Activated CD8-positive, alpha-beta T cell treated with anti-CD3 and anti-CD28 coated beads for 36 hours (primary cell): ENCODE results near the gene RBMX. TPM values are rescaled to one million over a fixed set of nuclear protein-coding genes. Genes with fewer than 3 reads are reported as not detected.

Experiments used
- ATAC-seq: fragments of 200-7000 bp; cut with Tn5 transposase; one replicate; pipeline ENCODE4 v1.10.0; 2021; ENCODE audit warnings: mild to moderate bottlenecking, moderate library complexity
- CTCF ChIA-PET: fragments of 350-600 bp; sonication (Branson Sonifier 250); formaldehyde crosslinking; loops from one replicate; lab custom pipeline; 2021; ENCODE audit warnings: antibody characterized with exemption; lab: Charles Lee
- POLR2A ChIA-PET: fragments of 350-600 bp; sonication (Branson Sonifier 250); formaldehyde crosslinking; loops from one replicate; lab custom pipeline; 2021; ENCODE audit warnings: antibody characterized with exemption; lab: Charles Lee
- DNase-seq: peaks from one replicate; pipeline ENCODE4 v3.0.0-alpha.2; 2020
- H3K27ac Mint-ChIP-seq: one replicate; pipeline ENCODE4 v1.8.0; 2021; ENCODE audit warnings: mild to moderate bottlenecking, mixed read lengths
- H3K27me3 Mint-ChIP-seq: one replicate; pipeline ENCODE4 v1.8.0; 2021; ENCODE audit warnings: mixed read lengths
- H3K36me3 Mint-ChIP-seq: one replicate; pipeline ENCODE4 v1.8.0; 2021; ENCODE audit warnings: low read depth, mixed read lengths
- H3K4me1 Mint-ChIP-seq: one replicate; pipeline ENCODE4 v1.8.0; 2021; ENCODE audit warnings: low read depth, mixed read lengths
- H3K4me3 Mint-ChIP-seq: one replicate; pipeline ENCODE4 v1.8.0; 2021; ENCODE audit warnings: mild to moderate bottlenecking, moderate library complexity, mixed read lengths
- H3K9me3 Mint-ChIP-seq: one replicate; pipeline ENCODE4 v1.8.0; 2021; ENCODE audit warnings: mixed read lengths
- intact Hi-C: fragments of 100-400 bp; cut with micrococcal nuclease; formaldehyde crosslinking; loops from one replicate; pipeline ENCODE4 v1.10.0; 2022
- total RNA-seq, 2 experiments: library from RNA; stranded (reverse); gene quantifications; one replicate each; pipeline ENCODE4 v1.2.3, GENCODE V29; 2021
- TF ChIP-seq, protein P1 (sequence below): fragments of 200-600 bp; IDR thresholded peaks from one replicate; pipeline ENCODE4 v1.8.0; 2022; ENCODE audit warnings: antibody characterized with exemption, mild to moderate bottlenecking

RBMX gene
- total RNA-seq, 2 experiments from 2014 or later, result 285 TPM

GRCh38 chrX:136849395-136849794 lies 31.1 kb downstream of the RBMX start:
- H3K4me3 Mint-ChIP-seq, result no peak overlapping the region
- ChIA-PET CTCF (no interaction called here), POLR2A (interaction anchor here (0.8 kb wide), 1 partner anchor 44 kb away, joined by 3 read pairs; no protein-coding TSS in a partner anchor)
- DNase-seq, result no peak
- intact Hi-C loops, result no loop called here
- peaks cover 9% of the 10 kb centered on the region for H3K4me1 Mint-ChIP-seq
- no peaks in the 10 kb centered on the region for H3K27me3 Mint-ChIP-seq
- H3K9me3 Mint-ChIP-seq, result no peaks in the 10 kb centered on the region
- TF ChIP-seq, protein P1, sequence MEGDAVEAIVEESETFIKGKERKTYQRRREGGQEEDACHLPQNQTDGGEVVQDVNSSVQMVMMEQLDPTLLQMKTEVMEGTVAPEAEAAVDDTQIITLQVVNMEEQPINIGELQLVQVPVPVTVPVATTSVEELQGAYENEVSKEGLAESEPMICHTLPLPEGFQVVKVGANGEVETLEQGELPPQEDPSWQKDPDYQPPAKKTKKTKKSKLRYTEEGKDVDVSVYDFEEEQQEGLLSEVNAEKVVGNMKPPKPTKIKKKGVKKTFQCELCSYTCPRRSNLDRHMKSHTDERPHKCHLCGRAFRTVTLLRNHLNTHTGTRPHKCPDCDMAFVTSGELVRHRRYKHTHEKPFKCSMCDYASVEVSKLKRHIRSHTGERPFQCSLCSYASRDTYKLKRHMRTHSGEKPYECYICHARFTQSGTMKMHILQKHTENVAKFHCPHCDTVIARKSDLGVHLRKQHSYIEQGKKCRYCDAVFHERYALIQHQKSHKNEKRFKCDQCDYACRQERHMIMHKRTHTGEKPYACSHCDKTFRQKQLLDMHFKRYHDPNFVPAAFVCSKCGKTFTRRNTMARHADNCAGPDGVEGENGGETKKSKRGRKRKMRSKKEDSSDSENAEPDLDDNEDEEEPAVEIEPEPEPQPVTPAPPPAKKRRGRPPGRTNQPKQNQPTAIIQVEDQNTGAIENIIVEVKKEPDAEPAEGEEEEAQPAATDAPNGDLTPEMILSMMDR, result no peak
- H3K27ac Mint-ChIP-seq, result no peak overlapping the region
- ATAC-seq, result no peak
- H3K36me3 Mint-ChIP-seq, result peaks cover 26% of the 10 kb centered on the region

- no peak for DNase-seq
- Mint-ChIP-seq H3K4me1 (peaks cover 6% of the 10 kb centered on the region), H3K27me3 (no peaks in the 10 kb centered on the region), H3K27ac (no peak overlapping the region), H3K4me3 (no peak overlapping the region), H3K9me3 (no peaks in the 10 kb centered on the region), H3K36me3 (peaks cover 21% of the 10 kb centered on the region)
- intact Hi-C loops, result no loop called here
- no peak for ATAC-seq
- CTCF ChIA-PET, result no interaction called here
- POLR2A ChIA-PET, result no interaction called here
- TF ChIP-seq, protein P1, result no peak
Measured at GRCh38 chrX:136847874-136848273, 32.7 kb downstream of the RBMX start.

DNA sequence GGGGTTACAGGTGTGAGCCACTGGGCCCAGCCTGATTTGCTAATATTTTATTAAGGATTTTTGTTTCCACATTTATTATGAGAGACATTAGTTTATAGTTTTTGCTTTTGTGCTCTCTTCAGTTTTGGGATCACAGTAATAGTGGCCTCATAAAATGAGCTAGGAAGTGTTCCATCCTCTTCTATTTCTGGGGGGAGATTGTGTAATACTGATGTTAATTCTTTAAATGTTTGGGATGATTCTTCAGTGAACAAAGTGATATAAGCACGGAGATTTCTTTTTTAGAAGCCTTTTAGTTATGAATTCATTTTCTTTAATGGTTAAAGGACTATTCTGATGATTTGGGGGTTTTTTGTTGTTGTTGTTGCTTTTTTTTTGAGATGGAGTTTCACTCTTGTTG lies 41.3 kb downstream of the RBMX start:
- H3K36me3 Mint-ChIP-seq, result peaks cover 5% of the 10 kb centered on the region
- H3K9me3 Mint-ChIP-seq, result no peaks in the 10 kb centered on the region
- TF ChIP-seq, protein P1, result no peak
- ChIA-PET POLR2A (interaction anchor here (0.9 kb wide), 1 partner anchor 29 kb away, joined by 3 read pairs; no protein-coding TSS in a partner anchor), CTCF (no interaction called here)
- H3K4me1 Mint-ChIP-seq, result no peaks in the 10 kb centered on the region
- H3K4me3 Mint-ChIP-seq, result no peak overlapping the region
- ATAC-seq, result no peak
- H3K27me3 Mint-ChIP-seq, result no peaks in the 10 kb centered on the region
- DNase-seq, result no peak
- intact Hi-C loops, result no loop called here
- H3K27ac Mint-ChIP-seq, result no peak overlapping the region

GRCh38 chrX:136835761-136836160 lies 44.8 kb downstream of the RBMX start:
- TF ChIP-seq, protein P1, result no peak
- no peaks in the 10 kb centered on the region for H3K4me1 Mint-ChIP-seq

DNA sequence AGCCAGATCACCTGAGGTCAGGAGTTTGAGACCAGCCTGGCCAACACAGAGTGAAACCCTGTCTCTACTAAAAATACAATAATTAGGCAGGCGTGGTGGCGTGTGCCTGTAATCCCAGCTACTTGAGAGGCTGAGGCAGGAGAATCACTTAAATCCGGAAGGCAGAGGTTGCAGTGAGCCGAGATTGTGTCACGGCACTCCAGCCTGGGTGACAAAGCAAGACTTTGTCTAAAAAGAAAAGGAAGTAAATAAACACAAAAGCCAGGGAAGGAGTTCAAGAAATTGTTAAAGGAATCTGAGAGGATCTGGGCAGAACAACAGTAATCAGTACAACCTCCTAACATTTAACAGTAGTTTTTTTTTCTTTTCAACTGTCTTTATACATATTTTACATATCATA lies 51.1 kb downstream of the RBMX start:
- H3K27ac Mint-ChIP-seq, result no peak overlapping the region
- ChIA-PET POLR2A (no interaction called here), CTCF (no interaction called here)
- intact Hi-C loops, result no loop called here
- TF ChIP-seq, protein P1, result no peak
- ATAC-seq (no peak), DNase-seq (no peak)
- H3K9me3 Mint-ChIP-seq, result no peaks in the 10 kb centered on the region
- no peak overlapping the region for H3K4me3 Mint-ChIP-seq
- H3K27me3 Mint-ChIP-seq, result no peaks in the 10 kb centered on the region
- no peaks in the 10 kb centered on the region for H3K36me3 Mint-ChIP-seq
- H3K4me1 Mint-ChIP-seq, result no peaks in the 10 kb centered on the region

More at GRCh38 chrX:136835761-136836160, 44.8 kb downstream of the RBMX start:
- Mint-ChIP-seq H3K9me3 (no peaks in the 10 kb centered on the region), H3K27ac (no peak overlapping the region), H3K4me3 (no peak overlapping the region), H3K27me3 (no peaks in the 10 kb centered on the region), H3K36me3 (no peaks in the 10 kb centered on the region)
- no peak for ATAC-seq
- POLR2A ChIA-PET, result no interaction called here
- intact Hi-C loops, result no loop called here
- CTCF ChIA-PET, result no interaction called here
- DNase-seq, result no peak
